ENCODE measurements around the gene SRR.

SRR gene

DNA sequence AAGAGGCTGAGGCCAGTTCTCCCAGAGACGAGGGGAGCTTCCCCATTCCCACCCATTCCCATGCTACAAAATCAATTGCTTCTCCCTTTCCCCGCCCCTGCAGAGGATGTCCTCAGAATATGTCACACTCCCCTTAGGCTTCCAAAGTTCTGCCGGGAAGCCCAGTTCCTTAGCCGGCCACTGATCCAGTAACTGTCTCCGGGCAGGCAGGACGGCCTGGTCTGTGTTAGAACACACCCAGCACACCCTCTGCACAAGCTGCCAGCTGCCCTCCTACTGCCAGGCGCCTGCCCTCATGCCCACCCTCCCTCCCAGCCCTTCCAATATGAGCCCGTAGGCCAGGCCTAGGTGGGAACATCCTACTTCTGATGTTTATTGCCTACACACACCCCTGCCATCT lies 64.6 kb downstream of the SRR start:
- H3K27ac ChIP-seq: no peak overlapping the region
- peaks cover 38% of the 10 kb centered on the region for H3K36me3 ChIP-seq
- TF ChIP-seq, protein P1, sequence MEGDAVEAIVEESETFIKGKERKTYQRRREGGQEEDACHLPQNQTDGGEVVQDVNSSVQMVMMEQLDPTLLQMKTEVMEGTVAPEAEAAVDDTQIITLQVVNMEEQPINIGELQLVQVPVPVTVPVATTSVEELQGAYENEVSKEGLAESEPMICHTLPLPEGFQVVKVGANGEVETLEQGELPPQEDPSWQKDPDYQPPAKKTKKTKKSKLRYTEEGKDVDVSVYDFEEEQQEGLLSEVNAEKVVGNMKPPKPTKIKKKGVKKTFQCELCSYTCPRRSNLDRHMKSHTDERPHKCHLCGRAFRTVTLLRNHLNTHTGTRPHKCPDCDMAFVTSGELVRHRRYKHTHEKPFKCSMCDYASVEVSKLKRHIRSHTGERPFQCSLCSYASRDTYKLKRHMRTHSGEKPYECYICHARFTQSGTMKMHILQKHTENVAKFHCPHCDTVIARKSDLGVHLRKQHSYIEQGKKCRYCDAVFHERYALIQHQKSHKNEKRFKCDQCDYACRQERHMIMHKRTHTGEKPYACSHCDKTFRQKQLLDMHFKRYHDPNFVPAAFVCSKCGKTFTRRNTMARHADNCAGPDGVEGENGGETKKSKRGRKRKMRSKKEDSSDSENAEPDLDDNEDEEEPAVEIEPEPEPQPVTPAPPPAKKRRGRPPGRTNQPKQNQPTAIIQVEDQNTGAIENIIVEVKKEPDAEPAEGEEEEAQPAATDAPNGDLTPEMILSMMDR (IDR thresholded peaks at IDR 0.05; ENCODE audit: low read depth, low read length): no peak
- no peak for DNase-seq
- H3K4me3 ChIP-seq (ENCODE audit: low read depth, low read length): no peak overlapping the region
- no peaks in the 10 kb centered on the region for H3K9me3 ChIP-seq (ENCODE audit: severe bottlenecking)
- no peaks in the 10 kb centered on the region for H3K27me3 ChIP-seq (ENCODE audit: insufficient read depth, low read depth, severe bottlenecking)

DNA sequence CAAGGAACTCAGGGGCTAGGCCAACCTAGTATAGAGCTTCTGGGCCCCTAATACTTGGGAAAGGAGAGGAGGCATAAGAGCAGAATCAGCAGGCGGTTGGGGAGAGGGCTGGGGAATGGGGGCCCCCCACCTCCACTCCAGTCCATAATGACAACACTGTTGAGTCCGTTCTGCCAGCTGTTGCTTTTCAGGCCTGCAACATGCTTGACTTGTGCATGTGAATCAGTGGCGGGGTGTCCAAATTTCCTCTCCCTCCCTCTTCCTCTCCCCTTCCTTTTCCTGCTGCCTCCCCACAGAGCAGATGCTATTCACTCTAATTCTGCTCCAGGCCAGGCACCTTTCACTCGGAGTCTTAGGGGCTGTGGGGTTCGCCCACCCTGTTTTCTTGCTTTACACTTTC lies 65.3 kb downstream of the SRR start:
- Histone ChIP-seq H3K36me3 (peaks cover 32% of the 10 kb centered on the region), H3K9me3 (ENCODE audit: severe bottlenecking) (no peaks in the 10 kb centered on the region), H3K4me3 (ENCODE audit: low read depth, low read length) (no peak overlapping the region), H3K27me3 (ENCODE audit: insufficient read depth, low read depth, severe bottlenecking) (no peaks in the 10 kb centered on the region), H3K27ac (0 out of 2 replicates have a peak overlapping the region, but pooled peaks have one; percentile 1)
- TF ChIP-seq, protein P1 (IDR thresholded peaks at IDR 0.05; ENCODE audit: low read depth, low read length): no peak
- no peak for DNase-seq

DNA sequence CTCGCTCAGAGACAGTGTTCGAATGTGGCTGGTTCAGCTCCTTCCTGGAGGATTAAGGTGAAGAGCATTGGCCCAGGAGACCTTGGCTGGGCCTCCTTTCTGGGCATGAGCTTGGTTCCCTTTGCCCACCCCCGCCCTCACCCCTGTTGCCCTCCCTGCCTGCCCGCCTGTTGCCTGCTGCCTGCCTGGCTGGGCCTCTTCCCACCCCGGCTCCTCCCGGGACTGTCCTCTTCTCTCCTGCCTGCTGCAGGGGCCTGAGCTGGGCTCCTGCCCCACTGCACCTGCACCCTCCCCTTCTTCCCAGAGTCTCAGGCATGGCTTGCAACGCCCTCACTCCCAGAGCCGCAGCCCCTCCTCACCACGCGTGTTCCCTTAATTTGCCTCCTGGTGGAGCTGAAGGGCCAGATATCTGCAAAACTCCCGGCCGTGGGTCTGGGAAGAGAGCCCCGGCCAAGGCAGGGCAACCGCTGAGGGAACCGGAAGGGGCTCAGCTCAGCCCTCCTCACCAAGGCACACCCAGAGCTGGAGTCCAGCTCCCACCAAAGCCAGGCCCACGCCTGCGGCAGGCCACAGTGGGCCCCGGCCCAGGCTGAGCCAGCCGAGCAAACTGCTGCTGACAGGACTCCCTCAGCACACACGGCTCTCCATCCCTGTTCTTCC lies 65.9 kb downstream of the SRR start:
- Histone ChIP-seq H3K4me3 (ENCODE audit: low read depth, low read length) (no peak overlapping the region), H3K27ac (no peak overlapping the region), H3K27me3 (ENCODE audit: insufficient read depth, low read depth, severe bottlenecking) (no peaks in the 10 kb centered on the region), H3K9me3 (ENCODE audit: severe bottlenecking) (no peaks in the 10 kb centered on the region), H3K36me3 (peaks cover 26% of the 10 kb centered on the region)
- DNase-seq: peak; percentile 62
- TF ChIP-seq, protein P1 (IDR thresholded peaks at IDR 0.05; ENCODE audit: low read depth, low read length): peak; percentile 32

DNA sequence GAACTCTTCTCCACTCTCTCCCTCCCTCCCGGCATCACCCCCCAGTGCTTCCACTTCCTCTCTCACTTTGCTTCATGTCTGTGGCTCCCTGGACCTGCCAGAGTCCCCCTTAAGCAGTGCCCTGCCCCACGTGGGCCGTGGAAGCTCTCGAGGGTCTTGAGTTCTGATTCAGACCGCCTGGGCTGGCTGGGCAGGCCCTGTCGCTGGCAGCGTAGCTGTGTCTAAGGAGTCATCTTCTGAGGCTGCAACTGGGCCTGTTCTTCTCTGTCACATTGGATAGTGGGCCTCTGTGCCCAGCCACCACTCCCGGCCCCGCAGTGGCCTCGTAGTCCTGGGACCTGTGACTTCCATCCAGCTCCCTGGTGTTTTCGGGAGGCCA lies 66.5 kb downstream of the SRR start:
- Histone ChIP-seq H3K4me3 (ENCODE audit: low read depth, low read length) (no peak overlapping the region), H3K36me3 (peaks cover 21% of the 10 kb centered on the region), H3K27me3 (ENCODE audit: insufficient read depth, low read depth, severe bottlenecking) (no peaks in the 10 kb centered on the region), H3K9me3 (ENCODE audit: severe bottlenecking) (no peaks in the 10 kb centered on the region), H3K27ac (no peak overlapping the region)
- TF ChIP-seq, protein P1 (IDR thresholded peaks at IDR 0.05; ENCODE audit: low read depth, low read length): no peak
- no peak for DNase-seq

DNA sequence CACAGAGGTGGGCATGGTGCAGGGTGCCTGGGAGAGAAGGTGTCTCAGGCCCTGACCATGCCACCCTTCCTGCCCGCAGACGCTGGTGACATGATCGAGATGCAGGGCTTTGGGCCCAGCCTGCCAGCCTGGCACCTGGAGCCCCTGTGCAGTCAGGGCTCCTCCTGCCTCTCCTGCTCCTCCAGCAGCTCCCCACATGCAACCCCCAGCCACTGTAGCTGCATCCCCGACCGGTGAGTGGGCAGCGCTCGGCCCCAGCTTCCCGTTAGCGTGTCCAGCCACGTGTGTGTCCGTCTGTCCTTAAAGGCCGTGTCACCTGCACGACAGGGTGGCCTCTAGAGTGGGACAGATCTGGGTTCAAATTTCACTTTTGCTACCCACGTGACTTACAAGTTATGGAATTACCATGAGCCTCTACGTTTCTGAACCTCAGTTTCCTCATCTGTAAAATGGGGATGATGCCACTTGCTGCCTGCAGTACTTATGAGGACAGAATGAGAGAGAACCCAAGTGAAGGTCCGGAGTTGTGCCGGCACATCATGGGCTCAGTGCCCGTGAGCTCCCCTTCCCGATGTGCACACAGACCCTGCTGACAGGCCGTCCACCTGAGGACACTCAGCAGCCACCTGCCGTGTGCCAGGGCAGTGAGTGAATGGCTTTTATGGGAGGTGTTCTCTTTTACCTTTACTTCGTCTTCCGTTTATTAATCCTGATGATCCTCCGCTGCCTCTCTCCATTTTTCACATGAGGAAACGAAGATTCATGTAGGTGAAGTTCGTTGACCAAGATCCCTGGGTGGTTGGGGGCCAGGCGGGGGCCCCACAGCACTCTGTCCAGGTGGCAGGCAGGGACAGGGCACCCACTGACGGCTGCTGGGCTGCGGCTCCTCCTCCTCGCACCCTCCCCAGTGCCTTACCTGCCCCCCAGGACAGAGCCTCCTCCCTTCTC lies 67.7 kb downstream of the SRR start:
- Histone ChIP-seq H3K27ac (no peak overlapping the region), H3K27me3 (ENCODE audit: insufficient read depth, low read depth, severe bottlenecking) (no peaks in the 10 kb centered on the region), H3K36me3 (peaks cover 19% of the 10 kb centered on the region), H3K9me3 (ENCODE audit: severe bottlenecking) (no peaks in the 10 kb centered on the region), H3K4me3 (ENCODE audit: low read depth, low read length) (no peak overlapping the region)
- TF ChIP-seq, protein P1 (IDR thresholded peaks at IDR 0.05; ENCODE audit: low read depth, low read length): no peak
- DNase-seq: no peak

All from WERI-Rb-1 (cell line).